ENCODE measurements around the gene WNT3A.

DNA sequence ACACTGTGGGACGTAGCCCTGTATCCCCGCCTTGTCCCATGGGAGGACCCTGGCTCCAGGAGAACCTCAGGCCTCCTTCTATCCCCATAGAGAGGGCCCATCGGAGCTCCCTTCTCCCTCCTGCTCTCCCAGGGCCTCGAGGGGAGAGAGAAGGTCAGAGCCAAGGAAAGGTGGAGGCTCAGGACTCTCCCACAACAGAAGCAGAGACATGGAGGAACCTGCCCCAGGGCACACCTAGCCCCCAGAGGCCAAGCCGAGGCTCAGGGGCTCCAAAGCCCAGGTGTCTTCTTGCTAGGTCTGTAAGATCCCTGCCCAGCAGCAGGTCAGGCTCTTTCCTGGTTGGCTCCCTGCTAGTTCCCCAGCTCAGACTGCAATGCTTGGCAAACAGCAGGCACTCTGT lies 41.3 kb downstream of the WNT3A start:
- TF ChIP-seq, protein P1, sequence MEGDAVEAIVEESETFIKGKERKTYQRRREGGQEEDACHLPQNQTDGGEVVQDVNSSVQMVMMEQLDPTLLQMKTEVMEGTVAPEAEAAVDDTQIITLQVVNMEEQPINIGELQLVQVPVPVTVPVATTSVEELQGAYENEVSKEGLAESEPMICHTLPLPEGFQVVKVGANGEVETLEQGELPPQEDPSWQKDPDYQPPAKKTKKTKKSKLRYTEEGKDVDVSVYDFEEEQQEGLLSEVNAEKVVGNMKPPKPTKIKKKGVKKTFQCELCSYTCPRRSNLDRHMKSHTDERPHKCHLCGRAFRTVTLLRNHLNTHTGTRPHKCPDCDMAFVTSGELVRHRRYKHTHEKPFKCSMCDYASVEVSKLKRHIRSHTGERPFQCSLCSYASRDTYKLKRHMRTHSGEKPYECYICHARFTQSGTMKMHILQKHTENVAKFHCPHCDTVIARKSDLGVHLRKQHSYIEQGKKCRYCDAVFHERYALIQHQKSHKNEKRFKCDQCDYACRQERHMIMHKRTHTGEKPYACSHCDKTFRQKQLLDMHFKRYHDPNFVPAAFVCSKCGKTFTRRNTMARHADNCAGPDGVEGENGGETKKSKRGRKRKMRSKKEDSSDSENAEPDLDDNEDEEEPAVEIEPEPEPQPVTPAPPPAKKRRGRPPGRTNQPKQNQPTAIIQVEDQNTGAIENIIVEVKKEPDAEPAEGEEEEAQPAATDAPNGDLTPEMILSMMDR (conservative IDR thresholded peaks at IDR 0.05; ENCODE audit: low read depth in 2 of 2) = no peak
- no peak for TF ChIP-seq POLR2AphosphoS5 (IDR thresholded peaks at IDR 0.05; ENCODE audit: low read depth)
- no peak for TF ChIP-seq EZH2 (IDR thresholded peaks at IDR 0.05; ENCODE audit: low read depth, unreplicated experiment)
- TF ChIP-seq, protein P2, sequence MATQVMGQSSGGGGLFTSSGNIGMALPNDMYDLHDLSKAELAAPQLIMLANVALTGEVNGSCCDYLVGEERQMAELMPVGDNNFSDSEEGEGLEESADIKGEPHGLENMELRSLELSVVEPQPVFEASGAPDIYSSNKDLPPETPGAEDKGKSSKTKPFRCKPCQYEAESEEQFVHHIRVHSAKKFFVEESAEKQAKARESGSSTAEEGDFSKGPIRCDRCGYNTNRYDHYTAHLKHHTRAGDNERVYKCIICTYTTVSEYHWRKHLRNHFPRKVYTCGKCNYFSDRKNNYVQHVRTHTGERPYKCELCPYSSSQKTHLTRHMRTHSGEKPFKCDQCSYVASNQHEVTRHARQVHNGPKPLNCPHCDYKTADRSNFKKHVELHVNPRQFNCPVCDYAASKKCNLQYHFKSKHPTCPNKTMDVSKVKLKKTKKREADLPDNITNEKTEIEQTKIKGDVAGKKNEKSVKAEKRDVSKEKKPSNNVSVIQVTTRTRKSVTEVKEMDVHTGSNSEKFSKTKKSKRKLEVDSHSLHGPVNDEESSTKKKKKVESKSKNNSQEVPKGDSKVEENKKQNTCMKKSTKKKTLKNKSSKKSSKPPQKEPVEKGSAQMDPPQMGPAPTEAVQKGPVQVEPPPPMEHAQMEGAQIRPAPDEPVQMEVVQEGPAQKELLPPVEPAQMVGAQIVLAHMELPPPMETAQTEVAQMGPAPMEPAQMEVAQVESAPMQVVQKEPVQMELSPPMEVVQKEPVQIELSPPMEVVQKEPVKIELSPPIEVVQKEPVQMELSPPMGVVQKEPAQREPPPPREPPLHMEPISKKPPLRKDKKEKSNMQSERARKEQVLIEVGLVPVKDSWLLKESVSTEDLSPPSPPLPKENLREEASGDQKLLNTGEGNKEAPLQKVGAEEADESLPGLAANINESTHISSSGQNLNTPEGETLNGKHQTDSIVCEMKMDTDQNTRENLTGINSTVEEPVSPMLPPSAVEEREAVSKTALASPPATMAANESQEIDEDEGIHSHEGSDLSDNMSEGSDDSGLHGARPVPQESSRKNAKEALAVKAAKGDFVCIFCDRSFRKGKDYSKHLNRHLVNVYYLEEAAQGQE (IDR thresholded peaks at IDR 0.05; ENCODE audit: unreplicated experiment) = no peak
- TF ChIP-seq NANOG (IDR thresholded peaks at IDR 0.05; ENCODE audit: borderline replicate concordance) = no peak
- TF ChIP-seq, protein P3, sequence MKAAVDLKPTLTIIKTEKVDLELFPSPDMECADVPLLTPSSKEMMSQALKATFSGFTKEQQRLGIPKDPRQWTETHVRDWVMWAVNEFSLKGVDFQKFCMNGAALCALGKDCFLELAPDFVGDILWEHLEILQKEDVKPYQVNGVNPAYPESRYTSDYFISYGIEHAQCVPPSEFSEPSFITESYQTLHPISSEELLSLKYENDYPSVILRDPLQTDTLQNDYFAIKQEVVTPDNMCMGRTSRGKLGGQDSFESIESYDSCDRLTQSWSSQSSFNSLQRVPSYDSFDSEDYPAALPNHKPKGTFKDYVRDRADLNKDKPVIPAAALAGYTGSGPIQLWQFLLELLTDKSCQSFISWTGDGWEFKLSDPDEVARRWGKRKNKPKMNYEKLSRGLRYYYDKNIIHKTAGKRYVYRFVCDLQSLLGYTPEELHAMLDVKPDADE (IDR thresholded peaks at IDR 0.05) = no peak
- no peak for TF ChIP-seq EZH2phosphoT487 (IDR thresholded peaks at IDR 0.05; ENCODE audit: unreplicated experiment)
- no peak for TF ChIP-seq CREB1 (CRISPR knock-in tag; IDR thresholded peaks at IDR 0.05; ENCODE audit: low read depth)

All from GM23338 (cell line).